G401 (cell line): Measurements from ENCODE around the gene AKAP10. TPM values are rescaled to one million over a fixed set of nuclear protein-coding genes. Genes with fewer than 3 reads are reported as not detected.
"Not testable (repeated sequence)": the region's sequence is repeated elsewhere in the genome, so short reads cannot be mapped to it uniquely, and the experiment has no call there.

Experiments
- DNase-seq: peaks from one replicate; pipeline ENCODE4 v3.0.0-alpha.2; 2015; ENCODE audit warnings: low spot score
- in situ Hi-C: cut with HindIII; loops from 2 replicates; pipeline ENCODE4 v1.10.0; 2016; ENCODE audit warnings: low sequenced_read_pairs, mixed read lengths
- total RNA-seq: library from RNA; depleted of rRNA; stranded (reverse); fragments of >200 nt; shearing (Covaris generic); gene quantifications from 2 replicates; pipeline ENCODE4 v1.2.3, GENCODE V29; 2014; rRNA removed

The AKAP10 gene
- total RNA-seq, 1 experiment from 2014 or later: 32.4 TPM

DNA sequence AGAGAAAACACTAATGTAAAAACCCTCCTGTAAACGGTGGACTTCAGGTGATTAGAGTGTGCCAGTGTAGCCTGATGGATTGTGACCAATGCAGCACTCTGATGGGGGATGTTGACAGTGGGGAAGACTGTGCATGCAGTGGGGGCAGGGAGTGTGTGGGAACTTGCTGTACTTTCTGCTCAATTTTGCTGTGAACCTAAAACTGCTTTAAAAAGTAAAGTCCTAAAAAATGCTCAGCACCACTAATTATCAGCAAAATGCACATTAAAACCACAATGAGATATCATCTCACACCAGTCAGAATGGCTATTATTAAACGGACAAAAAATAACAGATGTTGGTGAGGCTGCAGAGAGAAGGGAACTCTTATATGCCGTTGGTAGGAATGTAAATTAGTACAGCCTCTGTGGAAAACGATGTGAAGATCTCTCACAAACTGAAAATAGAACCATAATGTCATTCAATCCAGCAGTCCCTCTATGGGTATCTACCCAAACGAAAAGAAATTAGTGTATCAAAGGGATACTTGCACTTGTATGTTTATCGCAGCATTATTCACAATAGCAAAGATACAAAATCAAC, 100.2 kb downstream of the AKAP10 start:
- in situ Hi-C loops: no loop called here
- DNase-seq: no peak

DNA sequence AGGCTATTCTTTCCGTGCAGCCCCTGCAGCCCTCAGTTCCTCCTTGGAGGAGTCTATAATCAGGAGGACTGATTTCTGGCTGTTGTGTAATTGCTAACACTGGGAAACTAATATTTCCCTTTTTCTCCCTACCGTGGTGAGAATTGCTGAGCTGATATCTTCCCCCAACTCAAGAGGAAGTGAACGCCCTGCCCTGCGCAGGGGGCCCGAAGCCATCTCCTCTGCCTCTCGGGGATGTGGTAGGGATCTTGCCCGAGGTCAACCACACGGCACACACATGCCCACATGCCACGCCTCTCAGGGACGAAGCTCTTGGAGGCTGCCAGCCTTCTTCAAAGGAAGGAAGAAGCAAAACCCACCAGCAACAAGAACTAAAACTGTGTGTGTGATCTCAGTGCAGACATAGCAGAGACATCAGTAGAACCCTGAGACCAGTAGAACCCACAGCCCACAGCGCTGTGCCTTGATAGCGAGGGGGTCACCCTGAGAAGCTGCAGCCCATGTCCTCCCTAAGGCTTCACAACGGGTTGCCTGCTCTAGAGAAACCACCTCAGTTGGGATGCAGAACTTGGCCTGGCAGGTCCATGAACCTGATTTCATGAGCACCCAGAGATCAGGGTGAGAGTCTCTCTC, 101.0 kb downstream of the AKAP10 start:
- no peak for DNase-seq
- in situ Hi-C loops: no loop called here

DNA sequence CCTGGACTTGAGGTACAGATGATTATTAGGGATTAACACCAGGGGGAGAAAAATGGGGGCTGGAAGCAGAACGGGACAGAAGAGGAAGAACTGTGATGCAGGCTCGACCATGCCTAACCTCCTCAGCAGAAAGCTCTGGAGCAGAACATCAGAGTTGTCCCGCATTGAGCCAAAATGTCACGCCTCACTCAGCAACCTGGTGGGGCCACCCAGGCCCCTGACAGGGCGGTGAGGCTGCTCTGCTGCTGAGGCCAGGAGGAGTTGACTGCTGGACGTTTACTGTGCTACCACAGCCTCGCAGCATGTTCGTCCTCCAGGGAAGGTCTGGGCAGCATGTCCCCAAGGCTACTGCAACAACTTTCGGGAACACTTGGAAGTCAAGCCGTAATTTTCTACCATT, 103.4 kb downstream of the AKAP10 start:
- in situ Hi-C loops: no loop called here
- no peak for DNase-seq

DNA sequence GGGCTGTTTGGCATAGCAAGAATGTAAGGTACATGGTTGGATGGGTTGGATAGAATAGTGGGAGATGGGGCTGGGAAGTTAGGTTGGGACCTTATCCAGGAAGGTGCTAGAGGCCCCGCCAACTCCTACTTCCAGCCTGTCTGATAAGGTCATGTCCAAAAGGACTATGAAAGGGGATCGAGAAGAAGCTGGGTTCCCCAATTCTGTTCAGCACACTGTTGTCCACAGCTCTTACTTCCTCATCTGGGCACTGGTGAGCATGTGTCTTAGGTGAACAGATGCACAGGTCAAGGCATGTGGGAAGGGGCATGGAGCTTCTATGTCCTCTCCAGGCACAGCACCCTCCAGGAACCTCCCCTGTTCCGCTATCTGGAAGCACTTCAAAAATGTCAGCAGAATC, 104.3 kb downstream of the AKAP10 start:
- DNase-seq: no peak
- in situ Hi-C loops: no loop called here

DNA sequence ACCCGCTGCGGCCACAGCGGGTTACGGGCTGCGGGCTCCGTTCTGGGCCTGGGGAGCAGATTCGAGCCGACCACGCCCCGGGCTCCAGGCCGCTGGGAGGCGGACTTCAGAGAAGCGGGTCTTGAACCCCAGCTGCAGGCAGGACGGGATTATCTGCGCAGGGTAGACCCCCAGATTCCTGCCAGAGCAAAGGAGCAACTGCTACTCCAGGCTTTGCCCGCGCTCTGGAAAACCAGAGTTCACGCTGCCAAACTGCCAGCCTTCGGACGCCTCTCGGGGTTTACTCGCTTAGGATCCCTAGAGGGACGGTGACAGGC, 109.6 kb downstream of the AKAP10 start:
- DNase-seq: no peak
- in situ Hi-C loops: no loop called here

DNA sequence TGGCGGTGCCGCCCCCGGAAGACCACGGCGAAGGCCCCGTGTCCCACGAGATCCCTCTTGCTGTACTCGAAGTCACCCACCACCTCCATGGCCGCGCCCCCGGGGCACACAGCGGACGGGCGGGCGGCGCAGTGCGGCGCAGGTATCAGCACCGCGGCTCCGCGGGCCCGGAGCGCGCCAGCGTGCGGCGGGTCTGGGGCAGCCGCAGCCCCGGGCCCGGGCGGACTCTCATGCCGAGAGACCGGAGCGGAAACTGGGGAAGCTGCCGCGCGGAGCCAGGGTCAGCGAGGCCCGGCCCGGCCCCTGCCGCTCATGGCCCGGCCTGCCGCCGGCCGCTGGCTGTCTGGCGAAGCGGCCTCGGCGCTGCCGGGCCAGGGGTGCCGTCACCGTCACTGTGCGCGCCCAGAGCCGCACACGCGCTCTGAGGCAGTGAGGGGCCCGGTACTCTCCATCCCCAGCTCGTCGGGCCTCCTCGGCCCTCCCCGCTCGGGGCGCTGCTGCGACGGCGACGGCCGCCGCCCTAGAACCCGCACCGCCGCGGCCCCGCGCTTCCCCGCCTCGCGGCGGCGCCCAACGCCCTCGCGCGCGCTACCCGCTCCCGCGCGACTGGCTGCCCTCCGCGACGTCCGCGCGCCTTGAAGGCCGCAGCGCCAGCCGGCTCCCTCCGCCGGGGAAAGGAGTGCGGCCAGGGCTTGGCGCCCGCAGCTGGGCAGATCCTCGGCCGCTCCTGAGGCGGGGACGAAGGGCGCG, 110.1 kb downstream of the AKAP10 start, which contains the start of gene ULK2:
TSS of gene ULK2 (minus strand) at position 608 of the 750 bp plus-strand sequence. CDS start at position 89, 519 bp downstream.
- peak; percentile 64 for DNase-seq
- in situ Hi-C loops: no loop called here

DNA sequence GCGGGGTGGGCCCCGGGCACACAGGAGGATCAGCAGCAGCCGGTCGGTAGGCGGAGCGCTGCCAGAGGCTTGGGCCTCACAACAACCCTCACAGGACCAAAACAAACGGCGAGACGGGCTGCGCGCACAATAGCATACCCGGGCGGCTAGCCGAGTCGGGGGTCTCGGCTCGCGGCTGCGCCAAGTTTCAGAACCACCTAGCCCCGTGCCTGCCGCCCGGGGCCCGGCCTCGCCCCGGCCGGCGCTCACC, 110.6 kb downstream of the AKAP10 start:
- DNase-seq: peak; percentile 79
- in situ Hi-C loops: no loop called here

DNA sequence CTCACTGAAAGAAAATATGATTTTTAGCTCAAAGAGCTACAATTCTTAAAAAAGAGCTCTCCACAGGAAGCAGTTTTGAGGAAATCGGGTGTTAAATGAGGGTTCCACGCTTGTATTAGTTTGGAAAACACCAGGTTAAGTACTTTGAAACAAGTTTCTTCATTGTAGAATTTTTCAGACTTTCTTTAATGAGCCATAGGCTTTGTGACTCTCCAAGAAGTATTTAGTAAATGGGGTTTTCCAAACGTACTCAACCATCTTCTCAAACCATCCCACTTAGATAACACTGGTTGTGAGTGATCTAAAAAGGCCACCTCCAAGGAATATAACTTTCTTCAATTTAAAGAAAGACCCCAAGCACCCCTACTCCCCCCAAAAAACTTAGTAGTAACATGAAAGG, 112.6 kb downstream of the AKAP10 start:
- in situ Hi-C loops: no loop called here
- DNase-seq: no peak

DNA sequence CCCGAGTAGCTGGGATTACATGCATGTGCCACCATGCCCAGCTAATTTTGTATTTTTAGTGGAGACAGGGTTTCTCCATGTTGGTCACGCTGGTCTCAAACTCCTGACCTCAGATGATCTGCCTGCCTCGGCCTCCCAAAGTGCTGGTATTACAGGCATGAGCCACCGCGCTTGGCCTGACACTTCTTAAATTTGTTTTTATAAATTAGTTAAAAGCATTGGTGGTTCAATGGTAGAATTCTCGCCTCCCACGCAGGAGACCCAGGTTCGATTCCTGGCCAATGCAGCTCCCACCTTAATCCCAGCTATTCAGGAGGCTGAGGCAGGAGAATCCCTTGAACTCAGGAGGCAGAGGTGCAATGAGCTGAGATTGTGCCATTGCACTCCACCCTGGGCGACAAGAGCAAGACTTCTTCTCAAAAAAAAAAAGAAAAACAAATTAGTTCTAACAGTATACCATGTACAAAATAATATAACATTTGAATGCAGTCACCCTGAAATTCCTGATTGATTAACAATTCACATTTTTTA, 116.9 kb downstream of the AKAP10 start:
- DNase-seq, in situ Hi-C loops: not testable (repeated sequence)

DNA sequence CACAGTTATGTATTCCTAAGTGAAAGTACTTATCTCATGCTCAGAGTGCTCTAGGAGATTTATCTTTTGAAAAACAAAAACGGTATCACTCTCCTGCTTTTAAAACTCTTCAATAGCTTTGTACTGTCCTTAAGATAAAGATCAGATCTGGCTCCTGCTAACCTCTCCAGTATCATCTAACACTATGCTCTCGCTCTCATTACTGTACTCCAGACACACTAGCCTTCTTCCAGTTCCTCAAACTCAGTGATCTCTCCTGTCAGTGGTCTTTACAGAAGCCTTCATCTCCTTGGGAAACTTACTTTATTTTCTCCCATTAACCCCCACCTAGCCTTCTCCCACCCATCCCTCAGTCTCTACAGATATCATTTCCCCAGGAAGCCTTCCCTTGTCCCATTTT, 120.0 kb downstream of the AKAP10 start:
- in situ Hi-C loops: no loop called here

More for the DNA sequence above, 120.0 kb downstream of the AKAP10 start:
- no peak for DNase-seq

Other genes starting within 250 kb of the AKAP10 start
- not detected in 2 replicates for gene ALDH3A1, start 229.5 kb downstream of the AKAP10 start, total RNA-seq
- 8.6 and 30.7 TPM in 2 replicates for gene ULK2, start 109.9 kb downstream of the AKAP10 start, total RNA-seq
- 0.49 TPM in 1 of 2 replicates, not detected in the other for gene SPECC1, start 31.5 kb upstream of the AKAP10 start, total RNA-seq